GM12878 (cell line): ENCODE results near the gene PTMA. TPM values are rescaled to one million over a fixed set of nuclear protein-coding genes. Genes with fewer than 3 reads are reported as not detected.

Experiments
- ATAC-seq: fragments of 200-7000 bp; cut with Tn5 transposase; 3 replicates; pipeline ENCODE4 v1.9.1; 2020; ENCODE audit warnings: mild to moderate bottlenecking, moderate library complexity
- BruUV-seq: library from RNA; stranded (reverse); fragments of 400-500 nt; replicated peaks from 2 replicates; lab custom pipeline; 2021; lab: Mats Ljungman, UMichigan
- CTCF ChIA-PET: fragments of 300-600 bp; sonication (Branson Sonifier 250); formaldehyde crosslinking; extraction: SDS; loops from one replicate; lab custom pipeline; 2021; ENCODE audit warnings: inconsistent platforms; lab: Yijun Ruan, JAX
- POLR2A ChIA-PET: fragments of 350-600 bp; formaldehyde crosslinking; extraction: SDS; loops from one replicate; lab custom pipeline; 2021; ENCODE audit warnings: inconsistent platforms; lab: Charles Lee
- RAD21 ChIA-PET: fragments of 300-600 bp; sonication (Branson Sonifier 250); formaldehyde crosslinking; loops from one replicate; lab custom pipeline; 2023; ENCODE audit warnings: antibody characterized with exemption; ENCODE audit not compliant: unreplicated experiment; lab: Charles Lee
- SMC1A ChIA-PET: fragments of 300-600 bp; sonication (Branson Sonifier 250); formaldehyde crosslinking; loops from one replicate; lab custom pipeline; 2023; ENCODE audit not compliant: unreplicated experiment, uncharacterized antibody; lab: Charles Lee
- DNase-seq: peaks from one replicate; pipeline ENCODE4 v3.0.0-alpha.2; 2011; ENCODE audit warnings: low read depth, low spot score
- FAIRE-seq: peaks from 3 replicates; lab custom pipeline; 2011; peaks lifted over from hg19 to GRCh38; lab: Jason Lieb, UNC
- H2AFZ ChIP-seq: 2 replicates; pipeline ENCODE4 v1.6.0; 2011; ENCODE audit warnings: low read depth, low read length, control low read depth; ENCODE audit not compliant: control insufficient read depth
- H3K27ac ChIP-seq: 2 replicates; pipeline ENCODE4 v1.5.1; 2011; ENCODE audit warnings: control low read depth; ENCODE audit not compliant: control insufficient read depth, insufficient read depth
- H3K27me3 ChIP-seq, 2 experiments: replicated peaks in 1 of 2; 2 replicates each; pipeline versions ENCODE4 v1.6.0 to v1.6.1; 2011; ENCODE audit warnings: low read length in 1 of 2; ENCODE audit not compliant: control insufficient read depth in 2 of 2, insufficient read depth in 2 of 2
- H3K36me3 ChIP-seq, 2 experiments: 2 replicates each; pipeline ENCODE4 v1.5.1; 2011; ENCODE audit warnings: low read length in 1 of 2; ENCODE audit not compliant: control insufficient read depth in 2 of 2, insufficient read depth in 2 of 2
- H3K4me1 ChIP-seq: 2 replicates; pipeline ENCODE4 v1.6.1; 2011; ENCODE audit warnings: mild to moderate bottlenecking, low read length, moderate library complexity, mixed read lengths; ENCODE audit not compliant: control insufficient read depth, insufficient read depth
- H3K4me2 ChIP-seq: 2 replicates; pipeline ENCODE4 v1.6.0; 2011; ENCODE audit warnings: control low read depth; ENCODE audit not compliant: control insufficient read depth, insufficient read depth
- H3K4me3 ChIP-seq: fragments of 200-600 bp; sonication (generic); 2 replicates; pipeline ENCODE4 v1.5.1; 2016
- H3K79me2 ChIP-seq: 2 replicates; pipeline ENCODE4 v1.6.0; 2011; ENCODE audit warnings: low read length; ENCODE audit not compliant: control insufficient read depth, insufficient read depth
- H3K9ac ChIP-seq: 2 replicates; pipeline ENCODE4 v1.8.0; 2011; ENCODE audit warnings: low read length, control low read depth, mixed read lengths; ENCODE audit not compliant: control insufficient read depth, insufficient read depth
- H3K9me3 ChIP-seq: replicated peaks from 3 replicates; pipeline ENCODE4 v1.5.1; 2011; ENCODE audit warnings: mild to moderate bottlenecking, low read length; ENCODE audit not compliant: control insufficient read depth, insufficient read depth
- H4K20me1 ChIP-seq: 2 replicates; pipeline ENCODE4 v1.6.0; 2011; ENCODE audit not compliant: control insufficient read depth, insufficient read depth
- IKZF1 ChIP-seq: fragments of 450-650 bp; conservative IDR thresholded peaks from 2 replicates; pipeline ENCODE4 v1.6.1; 2017; ENCODE audit warnings: antibody characterized with exemption, mild to moderate bottlenecking
- IKZF2 ChIP-seq, 2 experiments: fragments of 450-650 bp; IDR thresholded peaks; 2 replicates each; pipeline ENCODE4 v1.6.1; 2017; ENCODE audit warnings: mild to moderate bottlenecking in 2 of 2, moderate library complexity in 2 of 2
- IRF5 ChIP-seq: fragments of 450-650 bp; IDR thresholded peaks from 2 replicates; pipeline ENCODE4 v1.6.1; 2017; ENCODE audit warnings: borderline replicate concordance
- LARP7 ChIP-seq: fragments of 450-650 bp; IDR thresholded peaks from 2 replicates; pipeline ENCODE4 v1.6.1; 2017; ENCODE audit warnings: mild to moderate bottlenecking
- MLLT1 ChIP-seq: fragments of 450-650 bp; IDR thresholded peaks from 2 replicates; pipeline ENCODE4 v1.6.1; 2016; ENCODE audit warnings: mild to moderate bottlenecking
- RAD51 ChIP-seq: fragments of 450-650 bp; IDR thresholded peaks from 2 replicates; pipeline ENCODE4 v1.6.1; 2016; ENCODE audit warnings: moderate library complexity, mild to moderate bottlenecking, inconsistent platforms
- RFX5 ChIP-seq: IDR thresholded peaks from 2 replicates; pipeline ENCODE4 v1.6.1; 2011; ENCODE audit warnings: low read depth, low read length, improper control_type of control experiment
- SKIL ChIP-seq: fragments of 450-650 bp; IDR thresholded peaks from 2 replicates; pipeline ENCODE4 v1.6.1; 2017; ENCODE audit warnings: mild to moderate bottlenecking, low read depth, inconsistent platforms; ENCODE audit not compliant: poor library complexity, severe bottlenecking
- SMAD1 ChIP-seq: fragments of 450-650 bp; IDR thresholded peaks from 2 replicates; pipeline ENCODE4 v1.6.1; 2018; ENCODE audit warnings: mild to moderate bottlenecking, low read depth; ENCODE audit not compliant: partially characterized antibody
- SPI1 ChIP-seq: IDR thresholded peaks from 2 replicates; pipeline ENCODE4 v1.6.1; 2011; ENCODE audit warnings: low read depth, mild to moderate bottlenecking, low read length, moderate library complexity, borderline replicate concordance; ENCODE audit not compliant: insufficient read depth
- SUZ12 ChIP-seq: fragments of 200-600 bp; sonication (generic); IDR thresholded peaks from one replicate; pipeline ENCODE4 v1.6.1; 2018; ENCODE audit warnings: antibody characterized with exemption, mild to moderate bottlenecking; ENCODE audit not compliant: unreplicated experiment
- TBL1XR1 ChIP-seq: IDR thresholded peaks from 2 replicates; pipeline ENCODE4 v1.6.1; 2012; ENCODE audit warnings: low read depth, low read length, improper control_type of control experiment
- ZBTB11 ChIP-seq: fragments of 450-650 bp; formaldehyde crosslinking; IDR thresholded peaks from 2 replicates; pipeline ENCODE4 v1.5.0; 2022; ENCODE audit warnings: mild to moderate bottlenecking, missing genetic modification characterization
- ZNF622 ChIP-seq: fragments of 450-650 bp; IDR thresholded peaks from 2 replicates; pipeline ENCODE4 v1.6.1; 2017; ENCODE audit warnings: mild to moderate bottlenecking, inconsistent platforms
- WGBS: methylation state at CpG from one replicate; pipeline ENCODE4 v1.1.6; 2016; ENCODE audit warnings: low lambda C conversion rate; ENCODE audit not compliant: insufficient replicate concordance, insufficient coverage; ENCODE audit errors: missing lambda C conversion rate; 5-methylcytosine and 5-hydroxymethylcytosine counted together
- in situ Hi-C: fragments of 300-500 bp; cut with MboI; formaldehyde crosslinking; loops from 9 replicates; pipeline ENCODE4 v1.14.3; 2018; ENCODE audit warnings: mixed read lengths
- intact Hi-C: fragments of 100-400 bp; cut with micrococcal nuclease; formaldehyde crosslinking; loops from one replicate; pipeline ENCODE4 v1.14.2; 2022; ENCODE audit not compliant: unreplicated experiment
- polyA plus RNA-seq, 11 experiments: library from polyadenylated mRNA; depleted of rRNA in 4 of 11; unstranded in 6 of 11; stranded (reverse) in 5 of 11; fragments of >200 nt; fragmentation: Nextera tagmentation in 4 of 11; fragmentation: Illumina TruSeq in 1 of 11; extraction: Ambion mirVana in 4 of 11; extraction: Trizol in 1 of 11; gene quantifications; 1 replicate in 1 of 11; 2 replicates in 10 of 11; pipeline versions ENCODE4 v1.2.1 to v1.2.3, GENCODE V29; 2011 to 2016; ENCODE audit warnings: inconsistent platforms in 2 of 11, missing spikeins in 2 of 11, low read depth in 1 of 11
- total RNA-seq, 4 experiments: library from RNA; depleted of rRNA in 3 of 4; stranded (reverse); fragments of >200 nt in 3 of 4; fragmentation: Illumina TruSeq in 1 of 4; extraction: Trizol in 1 of 4; gene quantifications; 2 replicates each; pipeline versions ENCODE4 v1.2.1 to v1.2.3, GENCODE V29; 2013 to 2021

PTMA gene
- total and polyA plus RNA-seq, 10 of the 15 experiments (the other 5 are each of a cell fraction or from before 2014, with no cell fraction given) = 1,144 to 5,018 (median 3,464) TPM

- peaks cover 0 to 3% of the 10 kb centered on the region in 2 experiments; a peak in 2 of 4 replicates for H3K36me3 ChIP-seq
- no peak overlapping the region for H3K9ac ChIP-seq
- no peak overlapping the region for H3K4me3 ChIP-seq
- no peaks in the 10 kb centered on the region for H3K9me3 ChIP-seq
- no peaks in the 10 kb centered on the region for H4K20me1 ChIP-seq
- H3K27me3 ChIP-seq = no peaks in the 10 kb centered on the region
- BruUV-seq = no TSS peak
- FAIRE-seq = peak; percentile 52
- ChIA-PET CTCF (interaction anchor here (0.9 to 11.8 kb wide), 13 partner anchors 9 to 108 kb away, joined by 3 to 811 read pairs (median 4); no protein-coding TSS in a partner anchor), POLR2A (interaction anchor here (0.5 to 1.8 kb wide), 9 partner anchors 11 to 107 kb away, joined by 3 to 7 read pairs (median 4); partner anchors contain the start of gene PTMA), RAD21 (interaction anchor here (0.9 to 11.7 kb wide), 8 partner anchors 9 to 108 kb away, joined by 3 to 463 read pairs (median 6); partner anchors contain the start of genes COPS7B and PTMA), SMC1A (interaction anchor here (0.8 to 16.5 kb wide), 11 partner anchors 10 to 107 kb away, joined by 3 to 343 read pairs (median 5); partner anchors contain the start of genes COPS7B and PDE6D)
- H3K4me2 ChIP-seq = peak overlapping the region; percentile 69
- peak overlapping the region; percentile 68 for H2AFZ ChIP-seq
- H3K27ac ChIP-seq = peak overlapping the region; percentile 71
- peak; percentile 10 for ATAC-seq
- intact Hi-C loops = loop anchor here (2.0 kb wide), 1 partner anchor 60 kb away; the partner anchor contains the start of gene PDE6D
- in situ Hi-C loops = no loop called here
- no peak for DNase-seq
- H3K4me1 ChIP-seq = peaks cover 26% of the 10 kb centered on the region
- 61% methylated on average over 7 of the region's 7 CpGs for WGBS
- no peaks in the 10 kb centered on the region for H3K79me2 ChIP-seq
- TF ChIP-seq SMAD1 (no peak), ZNF622 (no peak), IKZF2 (IDR thresholded peaks at IDR 0.05) (no peak), IRF5 (no peak), SPI1 (no peak), SKIL (no peak), MLLT1 (no peak), SUZ12 (no peak), ZBTB11 (CRISPR knock-in tag) (no peak), IKZF1 (no peak), TBL1XR1 (no peak), LARP7 (no peak), RAD51 (peak; percentile 29; the same call in 1 of the 2 replicates), RFX5 (no peak)
These were observed 12.1 kb downstream of the PTMA start for GRCh38 chr2:231720292-231720986.
